ENCODE results near the gene PHTF2.

The PHTF2 gene

DNA sequence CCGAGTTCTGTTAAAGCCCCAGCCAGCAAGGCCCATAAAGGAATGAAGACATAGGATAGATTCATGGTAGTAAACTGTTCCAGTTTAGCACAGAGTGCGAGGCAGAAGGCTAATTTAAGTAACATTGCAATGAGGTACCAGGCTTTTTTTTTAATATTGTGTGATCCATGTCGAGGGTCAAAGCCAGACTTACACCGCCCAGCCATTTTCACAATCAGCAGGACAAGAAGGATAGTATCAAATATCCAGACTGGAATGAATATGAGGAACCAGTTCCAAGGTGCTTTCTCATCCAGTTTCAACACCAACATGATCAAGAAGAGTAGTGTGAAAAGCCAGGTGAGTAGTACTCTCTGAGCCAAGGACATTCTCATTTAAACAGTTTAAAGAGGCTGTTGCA, 4.6 kb upstream of the PHTF2 start:
- no peak for DNase-seq (ENCODE audit: low read depth in 2 of 2)

DNA sequence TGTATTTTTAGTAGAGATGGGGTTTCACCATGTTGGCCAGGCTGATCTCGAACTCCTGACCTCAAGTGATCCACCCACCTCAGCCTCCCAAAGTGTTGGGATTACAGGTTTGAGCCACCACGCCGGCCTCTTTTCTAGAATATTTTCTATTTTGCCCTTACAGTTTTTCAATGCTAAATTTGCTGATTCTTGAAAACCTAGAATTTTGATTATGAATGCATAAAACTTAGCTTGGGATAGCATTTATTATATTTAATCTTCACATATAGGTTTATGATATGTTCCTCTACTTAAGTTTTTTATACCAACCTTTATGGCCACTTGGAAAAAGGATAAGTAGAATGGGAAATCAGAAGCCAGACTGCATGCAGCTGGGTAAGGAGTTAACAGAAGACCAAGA, 2.5 kb upstream of the PHTF2 start:
- DNase-seq (ENCODE audit: low read depth in 2 of 2) = no peak

DNA sequence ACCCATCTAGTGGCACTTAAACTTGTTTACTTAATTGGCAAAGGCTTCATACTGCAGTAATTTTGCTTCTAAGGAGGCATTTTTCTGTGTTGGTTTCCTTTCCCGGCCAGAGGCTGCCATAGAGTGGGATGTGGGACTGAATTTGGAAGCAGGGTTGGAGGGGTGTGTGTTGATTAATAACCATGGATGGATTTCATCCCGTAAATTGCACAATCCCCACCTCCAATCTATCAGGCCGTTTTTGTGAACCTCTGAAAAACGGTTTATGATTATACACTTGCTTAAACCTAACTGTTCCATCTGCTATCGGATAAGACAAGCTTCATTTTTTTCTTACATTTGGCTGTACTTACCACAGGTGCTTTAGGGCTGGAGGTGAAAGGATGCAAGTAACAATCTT, 1.6 kb upstream of the PHTF2 start:
- DNase-seq (ENCODE audit: low read depth in 2 of 2) = no peak

DNA sequence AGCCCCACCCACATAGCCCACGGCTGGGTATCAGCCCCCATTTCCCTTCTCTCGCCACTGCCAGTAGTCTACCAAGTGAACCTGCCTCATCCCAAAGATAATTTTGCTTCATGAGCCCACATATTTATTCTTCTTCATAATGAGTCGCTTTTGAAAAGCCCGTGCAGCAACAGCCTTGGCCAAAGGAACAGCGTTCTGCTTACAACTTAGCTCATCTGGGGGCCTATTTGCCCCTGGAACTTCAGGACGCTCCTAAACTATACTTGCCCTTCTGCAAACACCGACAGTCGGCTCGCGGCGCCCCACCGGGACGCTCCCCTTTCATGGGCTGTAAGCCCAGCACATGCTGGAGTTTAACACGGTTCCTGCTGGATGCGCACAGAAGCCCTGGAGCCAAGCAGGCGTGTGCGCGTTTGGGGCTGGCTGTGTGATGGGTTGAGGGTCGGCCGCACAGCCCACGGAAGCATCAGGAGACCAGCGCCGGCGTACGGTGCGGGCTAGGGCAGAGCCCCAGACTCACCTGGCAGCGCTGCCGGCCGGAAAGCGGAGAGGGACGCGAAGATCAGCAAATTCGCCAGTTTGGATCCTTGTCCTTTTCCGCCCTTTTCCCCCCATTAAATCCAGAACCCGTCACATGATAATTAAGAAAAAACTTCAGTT, 709 bp upstream of the PHTF2 start:
- DNase-seq (ENCODE audit: low read depth in 2 of 2) = no peak

DNA sequence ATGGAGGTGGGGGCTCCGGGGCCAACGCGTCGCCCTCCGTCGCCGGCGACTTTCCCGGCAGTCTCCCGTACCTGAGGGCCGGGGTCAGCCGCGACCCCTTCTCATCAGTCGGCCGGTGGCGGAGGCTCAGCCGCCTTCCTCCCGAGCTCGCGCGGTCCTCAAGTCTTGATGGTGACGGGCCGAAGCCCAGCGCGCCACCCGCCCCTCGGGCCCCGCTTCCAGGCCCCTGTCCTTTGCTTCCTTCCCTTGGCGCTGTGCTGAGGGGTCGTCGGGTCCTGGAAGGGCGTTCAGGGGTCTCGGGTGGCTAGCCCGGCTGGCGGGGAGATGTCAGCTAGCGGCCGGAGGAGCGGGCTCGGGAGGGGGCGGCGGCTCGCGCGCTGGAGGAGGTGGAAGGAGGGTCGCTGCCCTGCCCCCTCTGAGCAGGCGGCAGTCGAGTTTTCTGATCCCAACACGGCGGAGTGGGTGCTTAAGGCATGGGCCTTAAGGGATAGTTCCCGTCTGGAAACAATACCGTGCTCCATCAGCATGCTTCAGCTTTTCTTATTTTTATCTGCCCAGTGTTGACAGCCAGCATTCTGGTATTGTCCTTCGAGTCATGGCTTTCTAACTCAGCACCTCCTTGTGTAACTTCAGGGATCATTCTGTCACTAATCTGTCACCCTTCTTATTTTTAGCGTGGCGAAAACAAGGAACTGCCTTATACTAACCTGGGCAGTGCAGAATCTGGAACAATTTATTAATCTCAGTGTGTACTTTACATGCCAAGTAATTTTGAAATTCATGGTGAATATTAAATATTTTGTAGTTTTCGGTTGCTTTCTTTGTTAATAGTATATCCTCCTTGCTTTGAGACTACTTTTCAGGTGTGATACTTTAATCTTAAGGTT, 748 bp downstream of the PHTF2 start:
- no peak for DNase-seq (ENCODE audit: low read depth in 2 of 2)

DNA sequence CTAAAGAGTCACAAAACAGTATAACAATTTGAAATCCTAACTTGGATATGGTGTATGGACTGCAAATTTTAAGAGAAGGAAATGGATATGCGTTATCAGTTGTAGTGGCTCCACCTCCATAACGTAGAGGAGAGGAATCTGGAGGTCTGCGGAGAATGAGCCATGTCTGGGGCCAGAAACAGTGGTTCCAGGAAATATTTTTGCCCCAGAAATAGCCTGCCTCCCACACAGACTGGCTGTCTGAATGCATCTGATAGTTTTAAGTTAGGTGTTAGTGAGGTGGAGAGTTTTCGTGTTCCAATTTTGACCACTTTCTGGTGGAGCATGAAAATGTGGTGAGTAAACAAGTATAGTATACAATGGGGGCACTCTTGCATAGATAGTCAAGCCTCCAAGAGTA, 1.6 kb downstream of the PHTF2 start:
- no peak for DNase-seq (ENCODE audit: low read depth in 2 of 2)

DNA sequence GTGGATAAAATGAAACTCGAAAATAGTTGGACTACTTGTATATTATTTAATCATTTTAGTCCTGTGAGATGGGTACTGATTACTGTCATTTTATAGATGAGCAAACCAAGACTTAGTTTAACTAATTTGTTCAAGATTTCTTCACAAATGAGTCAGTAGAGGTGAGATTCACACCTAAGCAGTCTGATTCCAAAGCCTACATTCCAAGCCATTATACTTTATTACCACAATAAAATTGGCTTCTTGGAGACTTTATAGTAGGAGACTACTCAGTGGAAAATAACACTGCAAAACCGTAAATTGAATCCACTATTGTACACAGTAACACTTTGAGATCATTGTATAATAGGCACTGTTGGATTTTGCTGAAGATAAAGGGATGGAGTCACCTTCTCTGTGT, 2.2 kb downstream of the PHTF2 start:
- no peak for DNase-seq (ENCODE audit: low read depth in 2 of 2)

DNA sequence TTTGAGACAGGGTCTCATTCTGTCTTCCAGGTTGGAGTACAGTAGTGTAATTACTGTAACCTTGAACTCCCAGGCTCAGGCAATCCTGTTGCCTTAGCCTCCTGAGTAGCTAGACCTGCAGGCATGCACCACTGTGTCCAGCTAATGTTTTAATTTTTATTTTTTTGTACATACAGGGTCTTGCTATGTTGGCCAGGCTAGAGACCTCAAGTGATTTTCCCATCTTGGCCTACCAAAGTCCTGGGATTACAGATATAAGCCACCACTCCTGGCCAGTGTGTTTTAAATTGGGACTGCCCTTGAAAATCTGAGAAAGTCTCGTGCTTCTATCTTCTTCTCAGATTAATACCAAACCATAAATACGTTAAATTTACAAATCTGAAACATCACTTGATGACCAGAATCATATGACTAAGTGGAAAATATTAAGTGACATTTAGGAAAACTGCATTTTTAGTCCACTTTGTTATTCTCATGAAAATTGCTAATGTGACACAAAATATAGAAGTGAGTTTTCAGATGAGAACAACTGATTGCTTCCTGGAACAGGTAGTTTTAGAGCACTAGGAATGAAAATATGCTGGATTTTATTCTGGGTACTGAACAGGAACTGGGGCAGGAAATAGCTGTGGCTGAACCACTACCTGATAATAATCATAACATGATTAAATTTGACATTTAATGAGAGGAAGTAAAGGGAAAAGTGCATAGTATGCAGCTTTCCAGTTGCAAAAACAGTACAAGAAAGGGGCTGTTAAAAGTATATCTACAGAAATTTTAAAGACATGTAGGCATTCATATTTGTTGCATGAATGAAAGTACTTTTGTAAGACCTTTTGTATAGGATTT, 4.2 kb downstream of the PHTF2 start:
- DNase-seq (ENCODE audit: low read depth in 2 of 2) = no peak

DNA sequence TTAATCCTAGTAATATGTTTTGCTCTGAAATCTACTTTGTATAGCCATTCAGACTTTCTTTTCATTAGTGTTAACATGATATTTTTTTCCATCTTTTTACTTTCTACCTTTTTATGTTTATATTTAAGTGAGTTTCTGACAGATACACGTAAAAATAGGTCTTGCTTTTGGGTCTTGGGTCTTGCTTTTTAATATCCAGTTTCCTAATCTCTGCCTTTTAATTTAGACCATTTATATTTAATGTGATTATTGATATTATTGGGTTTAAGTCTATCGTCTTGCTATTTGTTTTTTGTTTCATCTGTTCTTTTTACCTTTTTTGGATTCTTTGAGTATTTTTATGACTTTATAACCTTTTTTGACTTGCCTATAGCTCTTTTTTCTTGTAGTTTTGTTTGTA, 7.9 kb downstream of the PHTF2 start:
- no peak for DNase-seq (ENCODE audit: low read depth in 2 of 2)

DNA sequence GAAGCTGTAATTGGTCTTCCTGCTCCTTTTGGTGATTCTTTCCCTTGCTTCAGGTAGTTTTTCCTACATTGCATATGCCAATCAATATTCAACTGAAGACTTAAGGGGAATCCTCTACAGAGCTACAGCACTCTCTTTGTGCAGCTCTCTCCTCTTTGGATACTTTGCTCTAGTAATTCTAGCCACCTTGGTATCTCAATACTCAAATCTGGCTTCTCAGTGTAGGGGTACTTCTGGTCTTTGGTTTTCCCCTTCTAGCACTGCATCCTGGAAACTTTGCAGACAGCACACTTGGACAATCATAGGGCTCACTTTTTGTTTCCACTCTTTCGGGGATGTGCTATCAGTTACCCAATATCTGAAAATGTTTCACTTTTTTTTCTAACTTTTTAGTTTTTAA, 9.9 kb downstream of the PHTF2 start:
- no peak for DNase-seq (ENCODE audit: low read depth in 2 of 2)

DNA sequence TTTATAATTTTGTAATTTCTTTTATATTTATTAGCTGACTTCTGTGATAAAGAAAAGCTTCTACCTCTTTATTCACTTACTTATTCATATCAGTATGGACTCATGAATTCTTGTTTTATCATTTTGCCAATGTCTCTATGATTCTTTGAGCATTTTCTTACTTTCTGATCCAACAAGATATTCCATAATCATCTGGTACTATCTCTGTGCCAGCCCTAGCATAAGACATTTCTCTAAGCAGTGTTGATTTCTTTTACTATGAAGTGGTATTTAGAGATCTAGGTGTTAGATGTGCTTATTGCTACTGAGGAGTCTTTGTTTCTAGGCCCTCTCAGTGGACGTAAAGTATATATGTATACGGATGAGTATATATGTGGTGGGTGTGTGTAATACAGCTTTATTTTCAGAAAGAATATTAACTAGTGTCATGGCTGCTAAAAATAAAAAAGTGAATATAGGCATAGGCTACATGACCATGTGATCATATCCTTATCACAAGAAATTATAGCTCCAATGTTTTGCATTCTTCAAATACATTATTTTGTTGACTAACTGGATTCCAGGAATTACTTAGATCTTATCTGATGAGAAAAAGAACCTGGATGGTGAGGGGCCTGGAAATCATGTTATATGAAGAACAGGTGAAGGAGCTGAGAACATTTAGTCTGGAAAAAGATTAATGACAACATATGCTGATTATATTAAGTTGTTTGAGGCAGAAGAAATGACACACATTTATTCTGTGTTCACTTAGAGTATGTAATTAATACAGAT, 13.1 kb downstream of the PHTF2 start:
- DNase-seq (ENCODE audit: low read depth in 2 of 2) = no peak

DNA sequence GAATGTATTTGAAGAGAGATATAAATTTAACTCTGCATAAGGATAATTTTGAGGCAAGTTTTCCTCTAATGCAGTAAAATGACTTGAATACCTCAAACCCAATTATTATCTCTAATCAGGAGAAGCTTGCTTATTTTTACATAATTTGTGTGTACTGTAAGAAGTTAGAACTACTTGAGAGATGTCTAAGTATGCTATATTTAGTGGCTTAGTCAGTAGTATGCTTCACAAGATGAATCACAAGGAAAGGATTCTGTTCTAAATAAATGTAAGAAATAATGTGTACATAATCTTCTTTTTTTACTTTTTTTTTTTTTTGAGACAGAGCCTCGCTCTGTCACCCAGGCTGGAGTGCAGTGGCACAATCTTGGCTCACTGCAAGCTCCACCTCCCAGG, 13.7 kb downstream of the PHTF2 start:
- DNase-seq (ENCODE audit: low read depth in 2 of 2) = no peak

DNA sequence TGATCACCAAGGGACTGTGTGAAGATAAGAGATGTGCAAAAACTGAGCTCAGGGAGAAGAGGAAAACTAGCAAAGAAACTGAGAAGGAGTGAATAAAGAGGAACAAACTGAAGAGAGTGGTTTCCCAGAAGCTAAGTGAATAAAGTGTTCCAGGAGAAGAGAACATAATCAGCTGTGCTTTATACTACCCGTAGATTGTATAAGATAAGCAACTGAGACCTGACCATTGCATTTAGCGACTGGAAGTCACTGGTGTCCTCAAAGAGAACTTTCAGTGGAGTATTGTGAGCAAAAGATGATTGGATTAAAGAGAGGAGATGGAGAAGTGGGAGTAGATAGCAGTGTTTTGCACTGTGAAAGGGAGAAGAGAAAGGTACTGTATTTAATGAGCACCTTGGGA, 14.6 kb downstream of the PHTF2 start:
- DNase-seq (ENCODE audit: low read depth in 2 of 2) = no peak

DNA sequence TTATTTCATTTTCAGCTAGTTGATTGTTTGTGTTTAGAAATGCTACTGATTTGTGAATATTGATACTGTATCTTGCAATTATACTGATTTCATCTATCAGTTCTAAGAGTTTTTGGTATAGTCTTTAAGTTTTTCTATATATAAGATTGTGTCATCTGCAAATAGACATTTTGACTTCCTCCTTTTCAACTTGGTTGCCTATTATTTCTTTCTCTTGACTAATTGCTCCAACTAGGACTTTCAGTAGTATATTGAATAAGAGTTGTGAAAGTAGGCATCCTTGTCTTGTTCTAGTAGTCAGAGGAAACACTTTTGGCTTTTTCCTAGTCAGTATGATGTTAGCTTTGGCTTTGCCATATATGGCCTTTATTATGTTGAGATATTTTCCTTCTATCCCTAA, 20.4 kb downstream of the PHTF2 start:
- DNase-seq (ENCODE audit: low read depth in 2 of 2) = no peak

DNA sequence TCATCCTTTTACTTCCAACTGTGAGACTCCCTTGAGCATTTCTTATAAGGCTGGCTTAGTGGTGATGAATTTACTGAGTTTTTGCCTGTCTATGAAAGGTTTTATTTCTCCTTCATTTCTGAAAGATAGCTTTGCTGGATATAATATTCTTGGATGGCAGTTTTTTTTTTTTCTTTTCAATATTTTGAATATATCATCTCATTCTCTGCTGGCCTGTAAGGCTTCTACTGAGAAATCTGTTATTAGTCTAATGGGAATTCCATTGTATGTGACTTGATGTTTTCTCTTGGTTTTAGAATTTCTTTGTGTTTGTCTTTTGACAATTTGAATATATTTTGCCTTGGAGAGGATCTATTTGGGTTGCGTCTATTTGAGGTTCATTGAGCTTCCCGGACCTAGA, 22.4 kb downstream of the PHTF2 start:
- no peak for DNase-seq (ENCODE audit: low read depth in 2 of 2)

DNA sequence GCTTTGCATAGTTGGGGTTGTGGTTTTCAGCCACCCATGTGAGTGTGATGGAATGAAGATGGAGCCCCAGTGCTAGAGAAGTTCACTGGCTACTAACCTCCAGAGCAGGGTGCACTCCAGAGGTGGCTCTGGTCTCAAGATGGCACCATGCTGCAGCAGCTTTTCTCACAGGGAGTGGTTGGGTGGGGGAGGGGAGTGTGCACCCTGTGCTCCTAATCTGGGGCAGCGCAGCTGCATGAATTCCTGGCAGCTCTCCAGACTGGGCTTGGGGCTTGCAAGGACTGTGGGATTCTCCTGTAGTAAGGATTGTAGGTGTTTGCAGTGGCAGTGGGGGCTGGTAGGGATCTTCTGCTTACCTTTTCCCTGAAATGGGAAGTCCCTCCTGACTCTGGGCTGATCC, 23.7 kb downstream of the PHTF2 start:
- no peak for DNase-seq (ENCODE audit: low read depth in 2 of 2)

DNA sequence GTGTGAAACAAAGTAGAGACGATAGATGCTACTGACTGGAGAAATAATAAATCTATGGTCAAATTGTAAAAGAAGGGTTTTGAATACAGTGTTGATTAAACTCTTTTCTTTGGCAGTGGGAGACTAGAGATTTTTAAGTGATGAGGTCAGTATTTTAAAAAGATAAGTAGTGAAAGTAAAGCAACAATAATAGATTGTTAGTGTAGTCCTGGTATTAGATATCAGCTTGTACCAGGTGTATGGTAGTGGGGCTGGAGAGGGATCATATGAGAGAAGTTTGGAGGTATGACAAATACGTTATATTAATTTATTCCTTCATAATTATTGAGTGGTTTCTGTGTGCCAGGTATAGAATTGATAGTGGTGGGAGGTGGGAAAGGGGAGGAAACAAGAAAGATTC, 25.2 kb downstream of the PHTF2 start:
- no peak for DNase-seq (ENCODE audit: low read depth in 2 of 2)

DNA sequence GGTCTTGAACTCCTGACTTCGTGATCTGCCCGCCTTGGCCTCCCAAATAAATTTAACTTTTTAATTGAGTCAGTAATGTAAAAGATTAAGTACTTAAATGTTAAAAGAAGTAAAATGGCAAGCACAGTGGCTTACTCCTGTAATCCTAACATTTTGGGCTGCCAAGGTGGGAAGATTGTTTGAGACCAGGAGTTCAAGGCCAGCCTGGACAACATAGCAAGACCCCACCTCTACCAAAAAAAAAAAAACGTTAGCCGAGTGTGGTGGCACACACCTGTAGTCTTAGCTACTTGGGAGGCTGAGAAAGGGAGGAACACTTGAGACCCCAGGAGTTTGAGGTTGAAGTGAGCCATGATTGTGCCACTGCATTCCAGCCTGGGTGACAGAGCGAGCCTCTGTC, 26.1 kb downstream of the PHTF2 start:
- DNase-seq (ENCODE audit: low read depth in 2 of 2) = no peak

DNA sequence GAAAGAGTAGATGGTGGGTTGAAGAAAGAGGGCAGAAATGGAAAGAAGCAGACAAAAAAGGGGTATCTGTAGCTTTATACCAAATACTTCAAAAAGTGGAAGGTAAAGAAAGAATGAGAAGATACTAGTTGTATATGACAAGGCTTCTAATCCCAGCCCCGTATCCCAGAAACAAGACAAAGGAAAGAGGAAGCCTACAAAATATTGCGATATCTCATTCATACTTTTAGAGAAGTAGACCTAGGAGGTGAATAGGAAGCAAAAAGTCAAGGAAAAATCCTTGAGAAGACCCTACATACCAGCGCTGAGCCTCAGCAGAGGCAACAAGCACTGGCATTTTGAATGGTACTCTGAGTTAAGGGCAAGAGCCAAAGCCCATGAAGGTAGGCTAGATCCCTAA, 26.6 kb downstream of the PHTF2 start:
- no peak for DNase-seq (ENCODE audit: low read depth in 2 of 2)

DNA sequence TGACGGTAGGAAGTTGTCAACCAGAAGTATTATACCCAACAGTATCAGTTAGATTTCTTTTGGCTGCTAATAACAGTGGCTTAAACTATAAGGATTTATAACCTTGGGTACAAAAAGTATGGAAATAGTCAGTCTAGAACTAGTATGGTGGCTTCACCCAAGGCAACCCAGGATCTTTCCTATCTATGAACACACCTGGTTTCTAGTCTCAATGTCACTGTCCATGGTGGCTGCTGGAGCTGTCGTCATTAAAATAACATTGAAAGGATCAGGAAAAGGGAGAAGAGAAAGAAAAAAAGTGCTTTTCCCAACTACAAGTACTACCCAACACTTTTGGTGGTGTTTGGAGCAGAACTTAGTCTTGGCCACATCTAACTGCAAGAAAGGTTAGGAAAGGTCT, 27.7 kb downstream of the PHTF2 start:
- no peak for DNase-seq (ENCODE audit: low read depth in 2 of 2)

DNA sequence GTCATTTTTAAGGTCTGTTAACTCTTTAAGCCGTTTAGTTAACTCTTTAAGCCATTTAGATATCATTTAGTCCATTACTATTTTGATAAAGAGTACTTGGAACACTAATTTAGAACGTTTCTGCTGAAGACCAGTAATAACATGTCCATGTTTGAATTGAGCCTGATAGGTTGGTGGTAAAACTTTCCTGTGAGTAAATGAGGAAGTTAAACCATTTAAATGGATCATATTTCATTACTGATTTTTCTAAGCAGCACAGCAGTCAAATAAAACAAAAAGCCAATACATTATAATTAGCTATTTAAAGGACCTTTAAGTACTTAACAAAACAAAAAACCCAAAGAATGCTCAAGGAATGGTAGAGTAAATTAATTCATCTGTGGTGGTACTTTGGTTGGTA, 29.4 kb downstream of the PHTF2 start:
- DNase-seq (ENCODE audit: low read depth in 2 of 2) = no peak

All from stimulated activated CD8-positive, alpha-beta memory T cell treated with anti-CD3 and anti-CD28 coated beads, Interleukin-7, amount 100 ng/mL, for 1 hour (primary cell).